Measurements from ENCODE around the gene MKNK1.

- TF ChIP-seq, protein P1, sequence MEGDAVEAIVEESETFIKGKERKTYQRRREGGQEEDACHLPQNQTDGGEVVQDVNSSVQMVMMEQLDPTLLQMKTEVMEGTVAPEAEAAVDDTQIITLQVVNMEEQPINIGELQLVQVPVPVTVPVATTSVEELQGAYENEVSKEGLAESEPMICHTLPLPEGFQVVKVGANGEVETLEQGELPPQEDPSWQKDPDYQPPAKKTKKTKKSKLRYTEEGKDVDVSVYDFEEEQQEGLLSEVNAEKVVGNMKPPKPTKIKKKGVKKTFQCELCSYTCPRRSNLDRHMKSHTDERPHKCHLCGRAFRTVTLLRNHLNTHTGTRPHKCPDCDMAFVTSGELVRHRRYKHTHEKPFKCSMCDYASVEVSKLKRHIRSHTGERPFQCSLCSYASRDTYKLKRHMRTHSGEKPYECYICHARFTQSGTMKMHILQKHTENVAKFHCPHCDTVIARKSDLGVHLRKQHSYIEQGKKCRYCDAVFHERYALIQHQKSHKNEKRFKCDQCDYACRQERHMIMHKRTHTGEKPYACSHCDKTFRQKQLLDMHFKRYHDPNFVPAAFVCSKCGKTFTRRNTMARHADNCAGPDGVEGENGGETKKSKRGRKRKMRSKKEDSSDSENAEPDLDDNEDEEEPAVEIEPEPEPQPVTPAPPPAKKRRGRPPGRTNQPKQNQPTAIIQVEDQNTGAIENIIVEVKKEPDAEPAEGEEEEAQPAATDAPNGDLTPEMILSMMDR (IDR thresholded peaks at IDR 0.05; ENCODE audit: poor library complexity), result peak; percentile 79
- TF ChIP-seq EZH2 (IDR thresholded peaks at IDR 0.05; ENCODE audit: borderline replicate concordance) (no peak), EZH2phosphoT487 (IDR thresholded peaks at IDR 0.05; ENCODE audit: low read depth, severe bottlenecking, unreplicated experiment) (no peak)
Measured at GRCh38 chr1:46527474-46528296, 76.4 kb downstream of the MKNK1 start.
